H1 (cell line): ENCODE results near the gene MEIS2.

Experiments used
- BACH1 ChIP-seq: IDR thresholded peaks from 2 replicates; pipeline ENCODE4 v1.6.1; 2012; ENCODE audit warnings: low read length, improper control_type of control experiment
- CHD2 ChIP-seq: IDR thresholded peaks from 2 replicates; pipeline ENCODE4 v1.6.1; 2012; ENCODE audit warnings: low read length, improper control_type of control experiment
- CHD7 ChIP-seq: fragments of 300-600 bp; sonication (generic); IDR thresholded peaks from 2 replicates; pipeline ENCODE4 v1.7.1; 2012; ENCODE audit warnings: low read length, moderate library complexity, mild to moderate bottlenecking, inconsistent platforms; ENCODE audit not compliant: insufficient replicate concordance
- CREB1 ChIP-seq: IDR thresholded peaks from 2 replicates; pipeline ENCODE4 v1.6.1; 2012; ENCODE audit warnings: inconsistent platforms
- EZH2 ChIP-seq: fragments of 200-600 bp; sonication (generic); IDR thresholded peaks from 2 replicates; pipeline ENCODE4 v1.7.1; 2012; ENCODE audit warnings: low read depth, mild to moderate bottlenecking, moderate library complexity, low read length, inconsistent platforms; ENCODE audit not compliant: severe bottlenecking
- MAX ChIP-seq: IDR thresholded peaks from 2 replicates; pipeline ENCODE4 v1.6.1; 2012; ENCODE audit warnings: inconsistent platforms
- POLR2AphosphoS5 ChIP-seq: IDR thresholded peaks from 2 replicates; pipeline ENCODE4 v1.6.1; 2011; ENCODE audit warnings: low read depth, low read length
- RFX5 ChIP-seq: IDR thresholded peaks from 2 replicates; pipeline ENCODE4 v1.6.1; 2011; ENCODE audit warnings: low read depth, low read length, improper control_type of control experiment, borderline replicate concordance
- SAP30 ChIP-seq: fragments of 300-600 bp; sonication (generic); IDR thresholded peaks from 2 replicates; pipeline ENCODE4 v1.7.1; 2012; ENCODE audit warnings: low read length, moderate library complexity, mild to moderate bottlenecking, inconsistent platforms; ENCODE audit not compliant: insufficient read depth, insufficient replicate concordance
- TF ChIP-seq, protein P1 (sequence below), 3 experiments: IDR thresholded peaks; 1 replicate in 2 of 3; 2 replicates in 1 of 3; pipeline versions ENCODE4 v1.5.1 to v1.6.1; 2011; ENCODE audit warnings: low read length in 3 of 3, mild to moderate bottlenecking in 3 of 3, inconsistent platforms in 2 of 3, low read depth in 1 of 3, moderate library complexity in 1 of 3; ENCODE audit not compliant: insufficient read depth in 1 of 3; ENCODE audit errors: control extremely low read depth in 1 of 3

DNA sequence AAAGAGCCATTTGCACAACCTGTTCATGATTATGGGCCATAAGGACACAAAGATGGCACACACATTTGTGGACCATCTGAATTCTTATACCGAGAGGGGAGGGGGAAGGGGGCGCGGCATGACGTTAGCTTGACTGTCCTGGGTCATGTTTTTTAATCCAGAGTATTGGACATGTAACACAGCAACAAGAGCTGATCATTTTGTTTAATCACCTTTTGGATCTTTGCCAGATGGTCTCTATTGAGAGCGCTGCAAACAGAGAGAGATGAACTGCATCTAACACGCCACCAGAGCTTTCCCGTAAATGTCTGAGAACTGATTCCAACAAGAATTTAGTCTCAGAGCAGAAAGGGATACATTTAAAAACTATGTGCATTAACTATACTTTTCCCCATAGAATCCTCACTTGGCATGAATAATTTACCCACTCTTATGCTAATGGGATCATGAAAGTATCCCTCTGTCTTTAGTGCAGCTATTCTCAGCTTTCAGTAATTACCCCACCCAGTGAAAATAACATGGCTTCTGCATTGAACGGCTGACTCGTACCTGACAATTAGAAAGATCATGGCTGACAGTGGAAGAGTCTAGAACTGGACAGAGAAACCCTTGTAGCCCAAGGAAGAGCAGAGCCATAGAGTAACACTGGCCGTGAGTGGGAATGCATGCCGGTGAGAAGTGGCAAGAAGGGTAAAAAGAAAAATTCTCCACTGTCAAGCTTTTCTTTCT is 22.6 kb downstream of the MEIS2 start:
- TF ChIP-seq RFX5 (no peak), EZH2 (no peak), MAX (no peak), BACH1 (no peak), POLR2AphosphoS5 (no peak), SAP30 (no peak), CREB1 (no peak), CHD7 (no peak), CHD2 (no peak)
- TF ChIP-seq, protein P1, sequence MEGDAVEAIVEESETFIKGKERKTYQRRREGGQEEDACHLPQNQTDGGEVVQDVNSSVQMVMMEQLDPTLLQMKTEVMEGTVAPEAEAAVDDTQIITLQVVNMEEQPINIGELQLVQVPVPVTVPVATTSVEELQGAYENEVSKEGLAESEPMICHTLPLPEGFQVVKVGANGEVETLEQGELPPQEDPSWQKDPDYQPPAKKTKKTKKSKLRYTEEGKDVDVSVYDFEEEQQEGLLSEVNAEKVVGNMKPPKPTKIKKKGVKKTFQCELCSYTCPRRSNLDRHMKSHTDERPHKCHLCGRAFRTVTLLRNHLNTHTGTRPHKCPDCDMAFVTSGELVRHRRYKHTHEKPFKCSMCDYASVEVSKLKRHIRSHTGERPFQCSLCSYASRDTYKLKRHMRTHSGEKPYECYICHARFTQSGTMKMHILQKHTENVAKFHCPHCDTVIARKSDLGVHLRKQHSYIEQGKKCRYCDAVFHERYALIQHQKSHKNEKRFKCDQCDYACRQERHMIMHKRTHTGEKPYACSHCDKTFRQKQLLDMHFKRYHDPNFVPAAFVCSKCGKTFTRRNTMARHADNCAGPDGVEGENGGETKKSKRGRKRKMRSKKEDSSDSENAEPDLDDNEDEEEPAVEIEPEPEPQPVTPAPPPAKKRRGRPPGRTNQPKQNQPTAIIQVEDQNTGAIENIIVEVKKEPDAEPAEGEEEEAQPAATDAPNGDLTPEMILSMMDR (IDR thresholded peaks at IDR 0.05; ENCODE audit: control extremely low read depth in 1 of 3, insufficient read depth in 1 of 3, low read depth in 1 of 3, low read length in 3 of 3): no peak
